PFSK-1 (cell line): Measurements from ENCODE around the gene NUTF2.

Experiments
- POLR2AphosphoS5 ChIP-seq: IDR thresholded peaks from 2 replicates; pipeline ENCODE4 v1.6.1; 2012; ENCODE audit warnings: low read depth, mild to moderate bottlenecking, control low read depth, low read length, moderate library complexity
- REST ChIP-seq, 2 experiments: IDR thresholded peaks; 2 replicates each; pipeline versions ENCODE4 v1.6.1 to v1.8.0; 2011 to 2012; ENCODE audit warnings: low read depth in 2 of 2, low read length in 2 of 2, control low read depth in 1 of 2, inconsistent platforms in 1 of 2, mild to moderate bottlenecking in 1 of 2, moderate library complexity in 1 of 2; ENCODE audit not compliant: insufficient read depth in 1 of 2
- SIN3A ChIP-seq: IDR thresholded peaks from 2 replicates; pipeline ENCODE4 v1.6.1; 2012; ENCODE audit warnings: mild to moderate bottlenecking, low read length, moderate library complexity, borderline replicate concordance; ENCODE audit not compliant: insufficient read depth

- TF ChIP-seq POLR2AphosphoS5 (no peak), SIN3A (no peak), REST (IDR thresholded peaks at IDR 0.05; ENCODE audit: insufficient read depth in 1 of 2, low read depth in 2 of 2, low read length in 2 of 2) (no peak)
Measured at GRCh38 chr16:67843343-67843765, 3.4 kb upstream of the NUTF2 start.
